NOMO-1 treated with dmso at 0.1 percent for 144 hours (cell line): ENCODE results near the gene COL12A1.
"Not testable (repeated sequence)": the region's sequence is repeated elsewhere in the genome, so short reads cannot be mapped to it uniquely, and the experiment has no call there.

Experiments
- DNase-seq: peaks from one replicate; lab custom pipeline; 2025; ENCODE audit not compliant: unreplicated experiment; lab: John Stamatoyannopoulos, UW

The COL12A1 gene

GRCh38 chr6:75213112-75213511 lies 7.3 kb upstream of the COL12A1 start:
- DNase-seq = no peak

GRCh38 chr6:75211920-75212590 lies 6.2 kb upstream of the COL12A1 start:
- no peak for DNase-seq

- DNase-seq = no peak
Measured at GRCh38 chr6:75210885-75211739, 5.3 kb upstream of the COL12A1 start.

- no peak for DNase-seq
Measured at GRCh38 chr6:75209184-75209723, 3.4 kb upstream of the COL12A1 start.

- peak; percentile 53 for DNase-seq
Measured at GRCh38 chr6:75208298-75209183, 2.7 kb upstream of the COL12A1 start.

GRCh38 chr6:75206576-75207342 lies 906 bp upstream of the COL12A1 start:
- DNase-seq = no peak

GRCh38 chr6:75204959-75205775 lies 686 bp downstream of the COL12A1 start:
- no peak for DNase-seq

GRCh38 chr6:75204217-75204958 lies 1.5 kb downstream of the COL12A1 start:
- DNase-seq = no peak

GRCh38 chr6:75203721-75204120 lies 2.1 kb downstream of the COL12A1 start:
- DNase-seq = no peak

GRCh38 chr6:75202676-75203131 lies 3.1 kb downstream of the COL12A1 start:
- DNase-seq = no peak

- no peak for DNase-seq
Measured at GRCh38 chr6:75201901-75202672, 3.8 kb downstream of the COL12A1 start.

GRCh38 chr6:75201021-75201420 lies 4.8 kb downstream of the COL12A1 start:
- no peak for DNase-seq

GRCh38 chr6:75199889-75200288 lies 6.0 kb downstream of the COL12A1 start:
- no peak for DNase-seq

- DNase-seq = no peak
Measured at GRCh38 chr6:75196081-75196687, 9.7 kb downstream of the COL12A1 start.

GRCh38 chr6:75188221-75188925 lies 17.5 kb downstream of the COL12A1 start:
- no peak for DNase-seq

- not testable (repeated sequence) for DNase-seq
Measured at GRCh38 chr6:75186581-75186980, 19.3 kb downstream of the COL12A1 start.

GRCh38 chr6:75183099-75183541 lies 22.7 kb downstream of the COL12A1 start:
- no peak for DNase-seq
